DOHH2 (cell line): ENCODE results near the gene HIVEP3.

ENCODE experiments used
- H3F3A ChIP-seq: fragments of 200-600 bp; sonication (generic), shearing (Covaris generic); 2 replicates; pipeline ENCODE4 v1.6.0; 2016; ENCODE audit warnings: antibody characterized with exemption, mild to moderate bottlenecking; ENCODE audit not compliant: control insufficient read depth, insufficient read depth
- H3K27ac ChIP-seq: fragments of 200-600 bp; sonication (generic); 2 replicates; pipeline ENCODE4 v1.5.1; 2014; ENCODE audit warnings: low read depth, mild to moderate bottlenecking, low read length, moderate library complexity
- H3K27me3 ChIP-seq: fragments of 200-600 bp; sonication (generic); 2 replicates; pipeline ENCODE4 v1.6.1; 2014; ENCODE audit warnings: mild to moderate bottlenecking, low read length, mixed read lengths; ENCODE audit not compliant: control insufficient read depth
- H3K36me3 ChIP-seq: fragments of 200-600 bp; sonication (generic); 2 replicates; pipeline ENCODE4 v1.6.1; 2014; ENCODE audit warnings: mild to moderate bottlenecking, low read length, moderate library complexity, mixed read lengths; ENCODE audit not compliant: control insufficient read depth
- H3K4me1 ChIP-seq: fragments of 200-600 bp; sonication (generic); 2 replicates; pipeline ENCODE4 v1.6.1; 2014; ENCODE audit warnings: mild to moderate bottlenecking, low read length, mixed read lengths; ENCODE audit not compliant: control insufficient read depth
- H3K4me2 ChIP-seq: fragments of 200-600 bp; sonication (generic); 2 replicates; pipeline ENCODE4 v1.6.0; 2014; ENCODE audit warnings: mild to moderate bottlenecking, low read length, moderate library complexity
- H3K4me3 ChIP-seq: fragments of 200-600 bp; sonication (generic); 2 replicates; pipeline ENCODE4 v1.5.1; 2014; ENCODE audit warnings: mild to moderate bottlenecking, low read length, mixed read lengths
- H3K79me2 ChIP-seq: fragments of 200-600 bp; sonication (generic); 2 replicates; pipeline ENCODE4 v1.6.1; 2014; ENCODE audit warnings: mild to moderate bottlenecking, low read length, mixed read lengths; ENCODE audit not compliant: control insufficient read depth
- H3K9me2 ChIP-seq: fragments of 200-600 bp; sonication (generic); replicated peaks from 2 replicates; pipeline ENCODE4 v1.6.1; 2014; ENCODE audit warnings: mild to moderate bottlenecking, low read length, mixed read lengths; ENCODE audit not compliant: control insufficient read depth
- H3K9me3 ChIP-seq: fragments of 200-600 bp; sonication (generic); 2 replicates; pipeline ENCODE4 v1.6.1; 2014; ENCODE audit warnings: antibody characterized with exemption, low read length, mixed read lengths; ENCODE audit not compliant: control insufficient read depth, insufficient read depth
- H4K20me1 ChIP-seq: fragments of 200-600 bp; sonication (generic); 2 replicates; pipeline ENCODE4 v1.6.0; 2014; ENCODE audit warnings: low read depth, mild to moderate bottlenecking, antibody characterized with exemption, low read length, moderate library complexity; ENCODE audit not compliant: control insufficient read depth, insufficient read depth
- EZH2phosphoT487 ChIP-seq: fragments of 200-600 bp; sonication (generic); IDR thresholded peaks from 2 replicates; pipeline ENCODE4 v1.6.1; 2017; ENCODE audit warnings: borderline replicate concordance, mild to moderate bottlenecking, antibody characterized with exemption, low read length, moderate library complexity, mixed read lengths
- TF ChIP-seq, protein P1 (sequence below): fragments of 200-600 bp; sonication (generic); IDR thresholded peaks from one replicate; pipeline ENCODE4 v1.5.1; 2014; ENCODE audit warnings: antibody characterized with exemption, mild to moderate bottlenecking, low read depth, low read length; ENCODE audit not compliant: poor library complexity, severe bottlenecking

The HIVEP3 gene

GRCh38 chr1:41738475-41738874, 180.2 kb downstream of the HIVEP3 start:
- Histone ChIP-seq H3K4me1 (peaks cover 24% of the 10 kb centered on the region), H3K4me3 (no peak overlapping the region), H3K9me2 (no peaks in the 10 kb centered on the region)

GRCh38 chr1:41738006-41738405, 180.7 kb downstream of the HIVEP3 start:
- Histone ChIP-seq H3K27ac (no peak overlapping the region), H3K4me3 (no peak overlapping the region), H3K27me3 (peaks cover 19% of the 10 kb centered on the region), H3K4me1 (peaks cover 24% of the 10 kb centered on the region), H3K9me2 (no peaks in the 10 kb centered on the region), H3K4me2 (no peak overlapping the region), H3K79me2 (no peaks in the 10 kb centered on the region), H4K20me1 (no peaks in the 10 kb centered on the region), H3K36me3 (no peaks in the 10 kb centered on the region), H3F3A (no peaks in the 10 kb centered on the region), H3K9me3 (no peaks in the 10 kb centered on the region)
- TF ChIP-seq, protein P1, sequence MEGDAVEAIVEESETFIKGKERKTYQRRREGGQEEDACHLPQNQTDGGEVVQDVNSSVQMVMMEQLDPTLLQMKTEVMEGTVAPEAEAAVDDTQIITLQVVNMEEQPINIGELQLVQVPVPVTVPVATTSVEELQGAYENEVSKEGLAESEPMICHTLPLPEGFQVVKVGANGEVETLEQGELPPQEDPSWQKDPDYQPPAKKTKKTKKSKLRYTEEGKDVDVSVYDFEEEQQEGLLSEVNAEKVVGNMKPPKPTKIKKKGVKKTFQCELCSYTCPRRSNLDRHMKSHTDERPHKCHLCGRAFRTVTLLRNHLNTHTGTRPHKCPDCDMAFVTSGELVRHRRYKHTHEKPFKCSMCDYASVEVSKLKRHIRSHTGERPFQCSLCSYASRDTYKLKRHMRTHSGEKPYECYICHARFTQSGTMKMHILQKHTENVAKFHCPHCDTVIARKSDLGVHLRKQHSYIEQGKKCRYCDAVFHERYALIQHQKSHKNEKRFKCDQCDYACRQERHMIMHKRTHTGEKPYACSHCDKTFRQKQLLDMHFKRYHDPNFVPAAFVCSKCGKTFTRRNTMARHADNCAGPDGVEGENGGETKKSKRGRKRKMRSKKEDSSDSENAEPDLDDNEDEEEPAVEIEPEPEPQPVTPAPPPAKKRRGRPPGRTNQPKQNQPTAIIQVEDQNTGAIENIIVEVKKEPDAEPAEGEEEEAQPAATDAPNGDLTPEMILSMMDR: no peak
- no peak for TF ChIP-seq EZH2phosphoT487

More at GRCh38 chr1:41738475-41738874, 180.2 kb downstream of the HIVEP3 start:
- no peaks in the 10 kb centered on the region for H4K20me1 ChIP-seq
- H3K4me2 ChIP-seq: no peak overlapping the region
- no peaks in the 10 kb centered on the region for H3K79me2 ChIP-seq
- H3K36me3 ChIP-seq: no peaks in the 10 kb centered on the region
- H3K27ac ChIP-seq: no peak overlapping the region
- H3K27me3 ChIP-seq: peaks cover 19% of the 10 kb centered on the region
- no peaks in the 10 kb centered on the region for H3F3A ChIP-seq
- H3K9me3 ChIP-seq: no peaks in the 10 kb centered on the region
- TF ChIP-seq EZH2phosphoT487: no peak
- TF ChIP-seq, protein P1: no peak

DNA sequence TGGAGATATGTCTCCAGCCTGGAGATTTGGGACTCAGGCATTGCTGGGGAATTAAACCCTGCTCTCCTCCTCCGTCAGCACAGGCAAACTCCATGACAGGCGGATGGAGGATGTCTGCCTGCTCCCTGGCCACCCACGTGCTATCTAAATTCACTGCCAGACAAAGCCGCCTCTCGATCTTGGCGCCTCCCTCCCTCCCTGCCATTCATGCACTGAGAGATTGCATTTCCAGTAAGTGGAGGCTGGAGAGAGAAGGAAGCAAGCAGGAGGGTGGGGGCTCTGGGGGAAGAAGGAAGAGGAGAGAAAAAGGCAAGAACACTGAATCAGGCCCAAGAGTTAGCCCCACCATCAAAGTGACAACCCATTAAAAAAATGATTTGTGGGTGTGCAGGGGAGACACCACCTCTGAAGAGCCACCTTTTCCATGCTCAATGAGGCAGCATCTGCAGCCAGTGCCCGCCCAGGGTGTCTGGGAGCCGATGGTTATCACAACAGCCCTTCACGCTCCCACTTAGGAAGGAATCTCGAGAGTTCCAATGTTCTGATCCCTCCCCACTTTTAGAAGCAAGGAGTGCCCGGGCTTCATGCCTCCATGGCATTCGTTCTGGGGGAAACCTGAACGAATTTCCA, 183.0 kb downstream of the HIVEP3 start:
- TF ChIP-seq, protein P1: no peak
- no peak for TF ChIP-seq EZH2phosphoT487
- H3K4me1 ChIP-seq: peaks cover 22% of the 10 kb centered on the region
- no peaks in the 10 kb centered on the region for H3K9me3 ChIP-seq

More for the DNA sequence above, 183.0 kb downstream of the HIVEP3 start:
- Histone ChIP-seq H3K36me3 (no peaks in the 10 kb centered on the region), H3K9me2 (no peaks in the 10 kb centered on the region), H3K4me2 (no peak overlapping the region), H3F3A (no peaks in the 10 kb centered on the region), H3K27me3 (peaks cover 19% of the 10 kb centered on the region), H3K79me2 (no peaks in the 10 kb centered on the region), H3K27ac (no peak overlapping the region), H4K20me1 (no peaks in the 10 kb centered on the region), H3K4me3 (no peak overlapping the region)
